Stimulated activated CD4-positive, alpha-beta T cell treated with anti-CD3 and anti-CD28 coated beads, Interleukin-4, amount 100 ng/mL, for 48 hours (primary cell): ENCODE data around the gene PLAGL1.
"Not testable (repeated sequence)": the region's sequence is repeated elsewhere in the genome, so short reads cannot be mapped to it uniquely, and the experiment has no call there.

Source experiments
- DNase-seq, 2 donors: peaks; one replicate each; pipeline ENCODE4 v3.0.0-alpha.2; 2020; ENCODE audit warnings: low read depth in 2 of 2

PLAGL1 gene

GRCh38 chr6:144009628-144010027 is 1.6 kb upstream of the PLAGL1 start:
- DNase-seq: not testable (repeated sequence)

GRCh38 chr6:144008846-144009245 is 787 bp upstream of the PLAGL1 start:
- DNase-seq: no peak

- no peak for DNase-seq
Observed at GRCh38 chr6:144007478-144008119, 460 bp downstream of the PLAGL1 start.

- DNase-seq: no peak
Observed at GRCh38 chr6:144006736-144007477, 1.2 kb downstream of the PLAGL1 start.

- no peak for DNase-seq
Observed at GRCh38 chr6:143999406-143999805, 8.7 kb downstream of the PLAGL1 start.

- DNase-seq: no peak
Observed at GRCh38 chr6:143998686-143999085, 9.4 kb downstream of the PLAGL1 start.

GRCh38 chr6:143993965-143994646 is 14.0 kb downstream of the PLAGL1 start:
- DNase-seq: no peak

GRCh38 chr6:143992285-143992684 is 15.8 kb downstream of the PLAGL1 start:
- no peak for DNase-seq

GRCh38 chr6:143986463-143987065 is 21.5 kb downstream of the PLAGL1 start:
- no peak for DNase-seq

GRCh38 chr6:143984666-143985065 is 23.4 kb downstream of the PLAGL1 start:
- no peak for DNase-seq

GRCh38 chr6:143982968-143983367 is 25.1 kb downstream of the PLAGL1 start:
- DNase-seq: no peak

GRCh38 chr6:143980921-143981320 is 27.1 kb downstream of the PLAGL1 start:
- DNase-seq: no peak

- no peak for DNase-seq
Observed at GRCh38 chr6:143976806-143977349, 31.2 kb downstream of the PLAGL1 start.

GRCh38 chr6:143974089-143974488 is 34.0 kb downstream of the PLAGL1 start:
- DNase-seq: no peak

- DNase-seq: no peak
Observed at GRCh38 chr6:143973097-143973966, 34.7 kb downstream of the PLAGL1 start.

GRCh38 chr6:143971482-143972205 is 36.4 kb downstream of the PLAGL1 start:
- DNase-seq: no peak

GRCh38 chr6:143970456-143971218 is 37.4 kb downstream of the PLAGL1 start:
- DNase-seq: no peak

GRCh38 chr6:143969077-143969476 is 39.0 kb downstream of the PLAGL1 start:
- DNase-seq: no peak

- no peak for DNase-seq
Observed at GRCh38 chr6:143967706-143968376, 40.2 kb downstream of the PLAGL1 start.
